AG09319 (cell line): ENCODE data around the gene GARNL3.
A peak's percentile ranks its signal among the peaks of the same experiment; 100 is the strongest.

Experiments
- DNase-seq: peaks from one replicate; pipeline ENCODE4 v3.0.0-alpha.2; 2010; ENCODE audit warnings: low read depth; ENCODE audit errors: extremely low read depth
- CTCF ChIP-seq: IDR thresholded peaks from 2 replicates; pipeline ENCODE4 v1.5.1; 2011; ENCODE audit warnings: low read depth, mild to moderate bottlenecking, inconsistent platforms, low read length, moderate library complexity

GARNL3 gene

GRCh38 chr9:127421057-127421456 is 156.5 kb downstream of the GARNL3 start:
- DNase-seq, result no peak
- TF ChIP-seq CTCF, result no peak

- TF ChIP-seq CTCF, result no peak
These were observed 157.7 kb downstream of the GARNL3 start for GRCh38 chr9:127422133-127422782.

GRCh38 chr9:127422787-127423186 is 158.2 kb downstream of the GARNL3 start:
- no peak for TF ChIP-seq CTCF
- no peak for DNase-seq

More at GRCh38 chr9:127422133-127422782, 157.7 kb downstream of the GARNL3 start:
- no peak for DNase-seq

- no peak for TF ChIP-seq CTCF
- DNase-seq, result no peak
These were observed 158.9 kb downstream of the GARNL3 start for GRCh38 chr9:127423476-127423933.

- no peak for TF ChIP-seq CTCF
- peak; percentile 74 for DNase-seq
These were observed 159.5 kb downstream of the GARNL3 start, which contains the start of gene ZNF79 for GRCh38 chr9:127423934-127424675. ZNF79 (plus strand) TSS chr9:127424382; CDS start chr9:127424788, 406 bp downstream.

- DNase-seq, result no peak
- TF ChIP-seq CTCF, result no peak
These were observed 160.1 kb downstream of the GARNL3 start for GRCh38 chr9:127424676-127424999.

- TF ChIP-seq CTCF, result no peak
- no peak for DNase-seq
These were observed 162.2 kb downstream of the GARNL3 start for GRCh38 chr9:127426756-127427155.
